Mesendoderm (in vitro differentiated cells): ENCODE measurements around the gene ZNF682. TPM values are rescaled to one million over a fixed set of nuclear protein-coding genes. Genes with fewer than 3 reads are reported as not detected.

ENCODE experiments used
- DNase-seq: peaks from one replicate; pipeline ENCODE4 v3.0.0; 2013
- H2AK5ac ChIP-seq: 2 replicates; pipeline ENCODE4 v1.6.1; 2013; ENCODE audit warnings: low read length, inconsistent platforms
- H2BK120ac ChIP-seq: 2 replicates; pipeline ENCODE4 v1.6.1; 2013; ENCODE audit warnings: low read depth, mild to moderate bottlenecking, low read length, moderate library complexity, mixed read lengths
- H2BK15ac ChIP-seq: replicated peaks from 2 replicates; pipeline ENCODE4 v1.6.1; 2013; ENCODE audit warnings: low read depth, mild to moderate bottlenecking, moderate library complexity
- H2BK5ac ChIP-seq: 2 replicates; pipeline ENCODE4 v1.6.1; 2013; ENCODE audit warnings: low read length, inconsistent platforms
- H3K18ac ChIP-seq: 2 replicates; pipeline ENCODE4 v1.6.1; 2013; ENCODE audit warnings: mild to moderate bottlenecking, low read length, mixed read lengths
- H3K23ac ChIP-seq: one replicate; pipeline ENCODE4 v1.6.1; 2013; ENCODE audit warnings: low read length
- H3K27ac ChIP-seq: 2 replicates; pipeline ENCODE4 v1.5.1; 2013; ENCODE audit warnings: low read depth, mild to moderate bottlenecking, inconsistent platforms, low read length, moderate library complexity
- H3K27me3 ChIP-seq: 2 replicates; pipeline ENCODE4 v1.6.1; 2013; ENCODE audit warnings: low read length, control low read depth, mild to moderate bottlenecking, inconsistent platforms; ENCODE audit not compliant: insufficient read depth, poor library complexity
- H3K36me3 ChIP-seq: 2 replicates; pipeline ENCODE4 v1.6.1; 2013; ENCODE audit warnings: low read length, inconsistent platforms; ENCODE audit not compliant: control insufficient read depth, insufficient read depth
- H3K4ac ChIP-seq: one replicate; pipeline ENCODE4 v1.6.1; 2013; ENCODE audit warnings: low read depth, mild to moderate bottlenecking, low read length, moderate library complexity
- H3K4me1 ChIP-seq: 2 replicates; pipeline ENCODE4 v1.6.1; 2013; ENCODE audit warnings: low read depth, low read length, inconsistent platforms; ENCODE audit not compliant: control insufficient read depth
- H3K4me2 ChIP-seq: 2 replicates; pipeline ENCODE4 v1.6.1; 2013; ENCODE audit warnings: low read length
- H3K4me3 ChIP-seq: 2 replicates; pipeline ENCODE4 v1.5.1; 2013; ENCODE audit warnings: mild to moderate bottlenecking, low read length
- H3K56ac ChIP-seq: one replicate; pipeline ENCODE4 v1.6.1; 2013; ENCODE audit warnings: low read length
- H3K79me1 ChIP-seq: 2 replicates; pipeline ENCODE4 v1.6.1; 2013; ENCODE audit warnings: low read length, inconsistent platforms
- H3K79me2 ChIP-seq: 2 replicates; pipeline ENCODE4 v1.6.1; 2013; ENCODE audit warnings: mild to moderate bottlenecking, low read length; ENCODE audit not compliant: control insufficient read depth, insufficient read depth
- H3K9ac ChIP-seq: 2 replicates; pipeline ENCODE4 v1.6.1; 2013; ENCODE audit warnings: low read length, inconsistent platforms
- H4K5ac ChIP-seq: one replicate; pipeline ENCODE4 v1.6.1; 2013; ENCODE audit warnings: low read length
- H4K8ac ChIP-seq: one replicate; pipeline ENCODE4 v1.6.1; 2013; ENCODE audit warnings: low read depth, mild to moderate bottlenecking, control low read depth, low read length, moderate library complexity
- WGBS: extraction: QIAGEN DNeasy Blood & Tissue Kit; methylation state at CpG from one replicate; pipeline ENCODE4 v1.1.7; 2013; ENCODE audit warnings: low lambda C conversion rate, missing lambda C conversion rate; ENCODE audit not compliant: insufficient coverage; ENCODE audit errors: extremely low coverage; 5-methylcytosine and 5-hydroxymethylcytosine counted together
- small RNA-seq: library from polyadenylated mRNA; stranded (forward); fragments of <200 nt; extraction: miRNeasy Mini kit (QIAGEN cat#:217004); gene quantifications from one replicate; pipeline ENCODE3, GENCODE V24; 2013; ENCODE audit not compliant: insufficient read depth

The ZNF682 gene

GRCh38 chr19:19956434-19957075 lies 82.8 kb downstream of the ZNF682 start:
- Histone ChIP-seq H3K4me2 (no peak overlapping the region), H2BK5ac (no peak overlapping the region), H3K23ac (no peak overlapping the region), H2AK5ac (no peak overlapping the region), H2BK15ac (no peak overlapping the region), H3K27me3 (no peaks in the 10 kb centered on the region), H3K56ac (peak overlapping the region; percentile 56), H3K36me3 (no peaks in the 10 kb centered on the region), H2BK120ac (no peak overlapping the region), H3K79me2 (no peaks in the 10 kb centered on the region), H3K79me1 (no peaks in the 10 kb centered on the region), H3K4me1 (no peaks in the 10 kb centered on the region), H3K18ac (no peak overlapping the region), H4K5ac (no peak overlapping the region), H3K4ac (no peak overlapping the region), H3K9ac (peak overlapping the region; percentile 16), H3K4me3 (no peak overlapping the region), H4K8ac (no peak overlapping the region), H3K27ac (no peak overlapping the region)
- peak; percentile 94 for DNase-seq
- WGBS = no CpG with 5 or more reads among the region's 15 CpGs

- Histone ChIP-seq H3K79me2 (no peaks in the 10 kb centered on the region), H3K4me3 (no peak overlapping the region), H3K27ac (no peak overlapping the region), H3K27me3 (no peaks in the 10 kb centered on the region), H3K56ac (no peak overlapping the region), H3K9ac (no peak overlapping the region), H3K4ac (no peak overlapping the region), H3K18ac (no peak overlapping the region), H3K4me1 (no peaks in the 10 kb centered on the region), H4K5ac (no peak overlapping the region), H3K79me1 (no peaks in the 10 kb centered on the region), H4K8ac (no peak overlapping the region), H2BK5ac (no peak overlapping the region), H3K4me2 (no peak overlapping the region), H2BK120ac (no peak overlapping the region), H2AK5ac (no peak overlapping the region), H3K23ac (no peak overlapping the region), H2BK15ac (no peak overlapping the region), H3K36me3 (no peaks in the 10 kb centered on the region)
- WGBS = no CpG with 5 or more reads among the region's 9 CpGs
- no peak for DNase-seq
These were observed 84.1 kb downstream of the ZNF682 start for GRCh38 chr19:19955208-19955607.

Small RNAs within 50 kb of the gene (small RNA-seq; reads per million reads assigned to genes)
- not detected for gene AC006539.3
